K562 (cell line): ENCODE results near the gene PPP4R1. TPM values are rescaled to one million over a fixed set of nuclear protein-coding genes. Genes with fewer than 3 reads are reported as not detected.

Experiments used
- ATAC-seq: fragments of 200-7000 bp; cut with Tn5 transposase; 3 replicates; pipeline ENCODE4 v1.9.1; 2020; ENCODE audit warnings: moderate library complexity
- BruUV-seq: library from RNA; stranded (reverse); fragments of 400-500 nt; replicated peaks from 2 replicates; lab custom pipeline; 2021; lab: Mats Ljungman, UMichigan
- CTCF ChIA-PET: fragments of 300-600 bp; formaldehyde crosslinking; extraction: SDS; loops from one replicate; lab custom pipeline; 2021; ENCODE audit warnings: low intra/inter-chr PET ratio; lab: Yijun Ruan, JAX
- POLR2A ChIA-PET: fragments of 300-600, 350-650 bp; sonication (Branson Sonifier 250); formaldehyde crosslinking; extraction: SDS; loops from one replicate; lab custom pipeline; 2021; ENCODE audit warnings: antibody characterized with exemption, inconsistent platforms; lab: Yijun Ruan, JAX
- DNase-seq, 4 experiments: peaks; one replicate each; pipeline versions ENCODE4 v3.0.0 to v3.0.0-alpha.2; 2011 to 2018; ENCODE audit warnings: low spot score in 3 of 4, mixed read lengths in 3 of 4; ENCODE audit errors: extremely low read depth in 1 of 4
- FAIRE-seq: peaks from 2 replicates; lab custom pipeline; 2011; peaks lifted over from hg19 to GRCh38; lab: Jason Lieb, UNC
- H2AFZ ChIP-seq: 2 replicates; pipeline ENCODE4 v1.6.0; 2011; ENCODE audit warnings: low read depth, low read length, control low read depth, inconsistent platforms
- H3K27ac ChIP-seq: fragments of 200-600 bp; 3 replicates; pipeline ENCODE4 v1.8.0; 2011; ENCODE audit warnings: low read depth, mild to moderate bottlenecking, control low read depth, inconsistent platforms, low read length, moderate library complexity, mixed read lengths; ENCODE audit errors: extremely low read depth
- H3K27me3 ChIP-seq, 2 experiments: fragments of 300-600 bp in 1 of 2; 2 replicates in 1 of 2; 3 replicates in 1 of 2; pipeline versions ENCODE4 v1.6.0 to v1.8.0; 2011; ENCODE audit warnings: inconsistent platforms in 2 of 2, low read length in 2 of 2, mild to moderate bottlenecking in 1 of 2, mixed read lengths in 1 of 2, moderate library complexity in 1 of 2; ENCODE audit not compliant: control insufficient read depth in 2 of 2, insufficient read depth in 2 of 2
- H3K36me3 ChIP-seq: fragments of 300-600 bp; 3 replicates; pipeline ENCODE4 v1.8.0; 2011; ENCODE audit warnings: mild to moderate bottlenecking, low read length, inconsistent platforms; ENCODE audit not compliant: control insufficient read depth, insufficient read depth
- H3K4me1 ChIP-seq, 2 experiments: fragments of 200-600 bp in 1 of 2; replicated peaks in 1 of 2; 2 replicates in 1 of 2; 3 replicates in 1 of 2; pipeline versions ENCODE4 v1.5.1 to v1.8.0; 2011; ENCODE audit warnings: inconsistent platforms in 2 of 2, low read length in 2 of 2, mild to moderate bottlenecking in 1 of 2, mixed read lengths in 1 of 2, moderate library complexity in 1 of 2; ENCODE audit not compliant: control insufficient read depth in 2 of 2, insufficient read depth in 2 of 2
- H3K4me2 ChIP-seq: 2 replicates; pipeline ENCODE4 v1.6.1; 2011; ENCODE audit warnings: low read length, control low read depth, inconsistent platforms, mixed read lengths; ENCODE audit not compliant: insufficient read depth
- H3K4me3 ChIP-seq: fragments of 200-600 bp; sonication (generic), shearing (Covaris generic); 2 replicates; pipeline ENCODE4 v1.5.1; 2016; ENCODE audit warnings: control low read depth, inconsistent platforms
- H3K79me2 ChIP-seq: fragments of 200-600 bp; 3 replicates; pipeline ENCODE4 v1.8.0; 2011; ENCODE audit warnings: low read length, inconsistent platforms; ENCODE audit not compliant: control insufficient read depth, insufficient read depth
- H3K9ac ChIP-seq, 2 experiments: 2 replicates each; pipeline versions ENCODE4 v1.6.0 to v1.6.1; 2011; ENCODE audit warnings: low read depth in 2 of 2, low read length in 2 of 2, control low read depth in 1 of 2, inconsistent platforms in 1 of 2, mild to moderate bottlenecking in 1 of 2, mixed read lengths in 1 of 2; ENCODE audit not compliant: insufficient read depth in 1 of 2
- H3K9me1 ChIP-seq: one replicate; pipeline ENCODE4 v1.6.0; 2011; ENCODE audit warnings: inconsistent platforms, mild to moderate bottlenecking, low read length, moderate library complexity; ENCODE audit not compliant: control insufficient read depth, insufficient read depth
- H3K9me3 ChIP-seq: replicated peaks from 2 replicates; pipeline ENCODE4 v1.5.1; 2011; ENCODE audit warnings: low read depth, low read length, inconsistent platforms; ENCODE audit not compliant: control insufficient read depth, insufficient read depth
- H4K20me1 ChIP-seq: replicated peaks from 2 replicates; pipeline ENCODE4 v1.6.1; 2011; ENCODE audit warnings: low read length, inconsistent platforms, mixed read lengths; ENCODE audit not compliant: control insufficient read depth, insufficient read depth
- MAFK ChIP-seq: IDR thresholded peaks from 2 replicates; pipeline ENCODE4 v1.6.1; 2011; ENCODE audit warnings: low read length, improper control_type of control experiment
- NCOA1 ChIP-seq: fragments of 450-650 bp; IDR thresholded peaks from 2 replicates; pipeline ENCODE4 v1.6.1; 2016; ENCODE audit warnings: low read depth
- SMARCB1 ChIP-seq: IDR thresholded peaks from 2 replicates; pipeline ENCODE4 v1.6.1; 2011; ENCODE audit warnings: improper control_type of control experiment, low read depth; ENCODE audit not compliant: insufficient read length
- SREBF1 ChIP-seq: fragments of 150-350 bp; IDR thresholded peaks from 2 replicates; pipeline ENCODE4 v1.6.1; 2014; ENCODE audit warnings: antibody characterized with exemption, low read depth, low read length, borderline replicate concordance
- SRSF7 ChIP-seq: fragments of 200-400 bp; formaldehyde crosslinking; optimal IDR thresholded peaks from 2 replicates; pipeline ENCODE3; 2017; ENCODE audit warnings: mild to moderate bottlenecking, low read depth, low read length
- ZNF316 ChIP-seq: fragments of 450-650 bp; IDR thresholded peaks from 2 replicates; pipeline ENCODE4 v1.6.1; 2016
- ZNF408 ChIP-seq: fragments of 250-450 bp; sonication (Bioruptor Pico); IDR thresholded peaks from 2 replicates; pipeline ENCODE4 v1.4.0; 2020; ENCODE audit warnings: low read depth, mild to moderate bottlenecking, moderate library complexity
- ZNF707 ChIP-seq: fragments of 250-450 bp; sonication (Bioruptor Pico); conservative IDR thresholded peaks from 2 replicates; pipeline ENCODE4 v1.8.0; 2022; ENCODE audit warnings: inconsistent platforms, mild to moderate bottlenecking, moderate library complexity
- ZZZ3 ChIP-seq: fragments of 450-650 bp; IDR thresholded peaks from 2 replicates; pipeline ENCODE4 v1.6.1; 2016; ENCODE audit warnings: antibody characterized with exemption, mild to moderate bottlenecking, moderate library complexity
- WGBS: fragments of 100-300 bp; shearing (Covaris generic); methylation state at CpG from one replicate; pipeline ENCODE4 v1.1.6; 2016; ENCODE audit warnings: low coverage, mixed read lengths; ENCODE audit not compliant: insufficient coverage; ENCODE audit errors: missing lambda C conversion rate; 5-methylcytosine and 5-hydroxymethylcytosine counted together
- in situ Hi-C: fragments of 300-500 bp; cut with MboI; formaldehyde crosslinking; loops from 4 replicates; pipeline ENCODE4 v1.15.0; 2018; ENCODE audit warnings: inconsistent platforms, mixed read lengths
- intact Hi-C: fragments of 100-400 bp; cut with micrococcal nuclease; formaldehyde crosslinking; loops from 2 replicates; pipeline ENCODE4 v1.14.2; 2022
- polyA plus RNA-seq, 8 experiments: library from polyadenylated mRNA; depleted of rRNA in 4 of 8; stranded (reverse) in 5 of 8; unstranded in 3 of 8; fragments of >200 nt; fragmentation: Nextera tagmentation in 2 of 8; fragmentation: Illumina TruSeq in 1 of 8; extraction: Ambion mirVana in 2 of 8; extraction: Trizol in 1 of 8; gene quantifications; 2 replicates each; pipeline versions ENCODE4 v1.2.1 to v1.2.3, GENCODE V29; 2011 to 2014; ENCODE audit warnings: inconsistent platforms in 1 of 8, missing spikeins in 1 of 8
- total RNA-seq, 7 experiments: library from RNA; depleted of rRNA in 6 of 7; stranded (reverse); fragments of >200 nt in 6 of 7; fragmentation: Illumina TruSeq in 2 of 7; extraction: Trizol in 2 of 7; gene quantifications; 2 replicates each; pipeline versions ENCODE4 v1.2.1 to v1.2.3, GENCODE V29; 2011 to 2021; ENCODE audit warnings: low replicate concordance in 1 of 7
- TF ChIP-seq, protein P1 (sequence below): sonication (generic); formaldehyde crosslinking; IDR thresholded peaks from 2 replicates; pipeline ENCODE4 v1.8.0; 2022; ENCODE audit warnings: missing genetic modification reagents, mild to moderate bottlenecking, borderline replicate concordance
- TF ChIP-seq, protein P2 (sequence below): fragments of 250-450 bp; sonication (Bioruptor Pico); IDR thresholded peaks from 2 replicates; pipeline ENCODE4 v1.9.0; 2021; ENCODE audit warnings: mild to moderate bottlenecking

PPP4R1 gene
- total and polyA plus RNA-seq, 9 of the 15 experiments (the other 6 are each of a cell fraction or from before 2014, with no cell fraction given): 23.5 to 136 (median 84.5) TPM

DNA sequence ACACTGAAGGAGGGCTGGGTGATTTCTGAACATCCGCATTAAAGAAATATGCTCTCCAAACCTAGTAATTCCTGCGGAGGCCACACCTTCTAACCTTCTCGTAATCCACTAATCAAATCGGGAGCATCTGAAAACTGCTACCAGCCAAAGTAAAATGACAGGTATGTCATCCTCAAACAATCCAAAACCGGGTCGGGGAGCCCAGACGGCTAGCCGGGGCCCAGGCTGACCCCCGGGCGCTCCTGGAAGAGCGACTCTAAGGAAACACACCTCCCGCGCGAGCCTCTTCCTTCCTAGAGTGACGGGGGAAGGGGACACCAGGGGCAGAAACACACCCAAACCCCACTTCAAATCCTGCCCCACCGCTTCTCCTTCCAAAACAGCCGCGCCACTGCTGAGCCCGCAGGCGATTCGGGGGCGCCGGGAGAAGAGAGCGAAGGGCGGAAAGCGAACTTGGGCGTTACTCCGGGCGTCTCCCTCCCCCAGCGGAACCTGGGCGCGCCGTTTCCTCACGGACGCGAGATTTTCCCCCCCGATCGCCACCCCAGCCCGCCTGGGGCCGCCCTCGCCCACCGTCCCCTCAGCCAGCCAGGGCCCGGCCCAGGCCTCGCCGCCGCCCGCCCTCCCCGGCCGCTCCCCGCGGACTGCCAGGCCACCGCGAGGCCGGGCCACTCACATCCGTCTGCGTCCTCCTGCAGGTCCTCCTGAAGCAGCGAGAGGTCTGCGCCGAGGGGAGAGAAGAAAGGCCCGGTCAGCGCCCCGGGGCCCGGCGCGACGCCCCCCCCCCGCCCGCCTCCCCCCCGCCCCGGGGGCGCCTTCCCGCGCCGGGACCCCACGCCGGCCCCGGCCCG, 584 bp downstream of the PPP4R1 start:
- H3K9ac ChIP-seq: peak overlapping the region; percentile 87 to 97
- H2AFZ ChIP-seq: peak overlapping the region; percentile 65
- H3K9me3 ChIP-seq: no peaks in the 10 kb centered on the region
- H3K27me3 ChIP-seq: no peaks in the 10 kb centered on the region
- ATAC-seq: peak; percentile 66
- BruUV-seq: no TSS peak
- H3K4me2 ChIP-seq: peak overlapping the region; percentile 79; the same call in 1 of the 2 replicates
- peaks cover 62% of the 10 kb centered on the region for H3K79me2 ChIP-seq
- DNase-seq: peak; percentile 74 to 83 (median 81)
- peak overlapping the region; percentile 85 for H3K27ac ChIP-seq
- intact Hi-C loops (loop anchor here (5.0 kb wide), 1 partner anchor 49 kb away; no protein-coding TSS in a partner anchor), in situ Hi-C loops (no loop called here)
- POLR2A ChIA-PET: interaction anchor here (0.6 kb wide), 1 partner anchor 195 kb away, joined by 5 read pairs; no protein-coding TSS in a partner anchor
- CTCF ChIA-PET: interaction anchor here (0.5 kb wide), 1 partner anchor 244 kb away, joined by 3 read pairs; no protein-coding TSS in a partner anchor
- FAIRE-seq: no peak
- no peaks in the 10 kb centered on the region for H3K9me1 ChIP-seq
- 2% methylated on average over 41 of the region's 78 CpGs for WGBS
- no peaks in the 10 kb centered on the region for H4K20me1 ChIP-seq
- H3K4me1 ChIP-seq: peaks cover 12 to 43% of the 10 kb centered on the region in 2 experiments
- peaks cover 23% of the 10 kb centered on the region for H3K36me3 ChIP-seq
- peak overlapping the region; percentile 84 for H3K4me3 ChIP-seq
- TF ChIP-seq, protein P1, sequence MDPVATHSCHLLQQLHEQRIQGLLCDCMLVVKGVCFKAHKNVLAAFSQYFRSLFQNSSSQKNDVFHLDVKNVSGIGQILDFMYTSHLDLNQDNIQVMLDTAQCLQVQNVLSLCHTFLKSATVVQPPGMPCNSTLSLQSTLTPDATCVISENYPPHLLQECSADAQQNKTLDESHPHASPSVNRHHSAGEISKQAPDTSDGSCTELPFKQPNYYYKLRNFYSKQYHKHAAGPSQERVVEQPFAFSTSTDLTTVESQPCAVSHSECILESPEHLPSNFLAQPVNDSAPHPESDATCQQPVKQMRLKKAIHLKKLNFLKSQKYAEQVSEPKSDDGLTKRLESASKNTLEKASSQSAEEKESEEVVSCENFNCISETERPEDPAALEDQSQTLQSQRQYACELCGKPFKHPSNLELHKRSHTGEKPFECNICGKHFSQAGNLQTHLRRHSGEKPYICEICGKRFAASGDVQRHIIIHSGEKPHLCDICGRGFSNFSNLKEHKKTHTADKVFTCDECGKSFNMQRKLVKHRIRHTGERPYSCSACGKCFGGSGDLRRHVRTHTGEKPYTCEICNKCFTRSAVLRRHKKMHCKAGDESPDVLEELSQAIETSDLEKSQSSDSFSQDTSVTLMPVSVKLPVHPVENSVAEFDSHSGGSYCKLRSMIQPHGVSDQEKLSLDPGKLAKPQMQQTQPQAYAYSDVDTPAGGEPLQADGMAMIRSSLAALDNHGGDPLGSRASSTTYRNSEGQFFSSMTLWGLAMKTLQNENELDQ (CRISPR knock-in tag): no peak
- TF ChIP-seq ZZZ3 (no peak), ZNF408 (CRISPR knock-in tag) (no peak), SRSF7 (no peak), MAFK (no peak), ZNF316 (no peak), ZNF707 (CRISPR knock-in tag) (no peak), SREBF1 (no peak), NCOA1 (no peak), SMARCB1 (no peak)
- TF ChIP-seq, protein P2, sequence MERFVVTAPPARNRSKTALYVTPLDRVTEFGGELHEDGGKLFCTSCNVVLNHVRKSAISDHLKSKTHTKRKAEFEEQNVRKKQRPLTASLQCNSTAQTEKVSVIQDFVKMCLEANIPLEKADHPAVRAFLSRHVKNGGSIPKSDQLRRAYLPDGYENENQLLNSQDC (CRISPR knock-in tag): no peak
